Fibroblast of skin of left biceps (primary cell): ENCODE results near the gene YDJC.

ENCODE experiments used
- DNase-seq, 2 experiments: peaks; one replicate each; pipeline ENCODE4 v3.0.0-alpha.2; 2013; ENCODE audit warnings: low read depth in 2 of 2

The YDJC gene

GRCh38 chr22:21579474-21579851, 50.4 kb downstream of the YDJC start:
- DNase-seq = no peak
